NAMALWA (cell line): ENCODE measurements around the gene CELF2.

Experiments used
- DNase-seq: peaks from one replicate; pipeline ENCODE4 v3.0.0-alpha.2; 2015; ENCODE audit warnings: low spot score

CELF2 gene

GRCh38 chr10:11204351-11204942 lies 186.8 kb downstream of the CELF2 start:
- no peak for DNase-seq

- no peak for DNase-seq
These were observed 187.5 kb downstream of the CELF2 start for GRCh38 chr10:11205030-11205772.

DNA sequence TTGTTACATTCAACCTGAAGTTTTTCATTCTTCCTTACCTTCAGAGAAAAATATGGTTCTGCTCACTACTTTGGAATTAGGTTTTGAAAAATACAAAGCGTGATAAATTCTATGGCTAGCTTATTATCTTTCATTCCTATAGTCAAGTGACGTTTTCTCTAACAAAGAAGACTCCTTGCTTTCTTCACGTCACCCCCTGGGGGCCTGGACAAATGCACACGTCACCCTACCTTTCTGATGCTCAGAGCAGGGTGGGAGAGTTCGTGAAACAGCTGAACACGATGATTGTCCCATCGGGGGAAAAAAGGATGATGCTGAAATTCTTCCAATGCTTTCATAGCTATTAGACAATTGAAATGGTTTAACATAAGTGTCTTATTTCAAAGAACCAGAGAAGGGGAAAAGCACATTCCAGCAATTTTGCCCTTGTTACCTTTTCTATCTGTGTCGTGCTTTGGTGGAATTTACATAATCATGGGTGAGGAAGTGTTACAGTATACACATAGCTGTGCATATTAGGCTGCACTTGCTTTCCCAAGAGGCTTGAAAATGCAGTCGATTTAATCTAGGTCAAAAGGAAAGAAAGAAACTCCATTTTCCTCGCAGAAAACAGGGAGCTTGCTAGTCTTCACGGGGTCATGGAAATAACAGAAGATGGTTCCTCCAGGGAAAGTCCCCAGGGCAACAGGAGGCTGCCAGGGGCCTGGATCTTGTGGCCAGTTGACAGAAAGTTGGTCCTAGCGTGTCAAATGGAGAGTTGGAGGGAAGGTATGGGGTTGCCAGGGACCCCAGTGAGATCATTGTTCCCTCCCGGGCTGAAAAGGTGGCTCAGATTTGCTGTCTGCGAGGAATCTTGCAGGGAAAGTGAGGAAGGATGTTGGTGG lies 189.2 kb downstream of the CELF2 start:
- no peak for DNase-seq

DNA sequence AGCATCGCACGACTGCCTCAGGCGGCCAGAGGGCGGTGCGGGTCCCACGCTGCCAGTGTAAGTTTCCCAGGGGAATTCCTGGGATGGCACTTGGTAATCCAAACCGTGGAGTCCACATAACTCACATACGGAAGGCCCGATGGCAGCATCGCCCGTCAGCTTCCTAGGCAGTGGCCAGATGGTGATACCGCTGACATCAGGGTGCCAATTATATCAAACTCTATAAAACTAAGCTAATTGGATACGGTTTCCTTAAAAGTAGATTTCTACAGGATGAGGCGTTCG lies 189.8 kb downstream of the CELF2 start:
- DNase-seq: no peak

DNA sequence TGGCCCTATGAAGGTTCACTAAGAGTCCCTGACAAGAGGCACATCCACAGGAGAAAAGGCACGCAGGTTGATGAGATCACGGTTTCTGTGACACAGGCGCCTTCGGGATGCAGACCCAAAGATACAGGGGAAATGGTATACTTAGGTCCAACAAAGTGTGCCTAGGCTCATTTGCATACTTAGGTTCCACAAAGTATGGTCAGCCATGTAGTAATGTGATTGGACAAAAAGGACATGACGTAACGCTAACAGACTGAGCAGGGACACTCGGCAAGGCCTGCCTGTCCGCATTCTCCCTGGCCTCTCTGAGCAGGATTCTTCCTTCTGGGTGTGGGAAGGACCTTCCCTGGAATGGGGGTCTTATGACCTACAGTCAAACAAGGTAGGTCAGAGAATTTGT lies 190.6 kb downstream of the CELF2 start:
- DNase-seq: no peak

GRCh38 chr10:11208908-11209829 lies 191.5 kb downstream of the CELF2 start:
- peak; percentile 47 for DNase-seq

- peak; percentile 48 for DNase-seq
These were observed 192.1 kb downstream of the CELF2 start for GRCh38 chr10:11209830-11210181.

- DNase-seq: no peak
These were observed 192.7 kb downstream of the CELF2 start for GRCh38 chr10:11210211-11210922.

GRCh38 chr10:11212288-11213085 lies 194.8 kb downstream of the CELF2 start:
- no peak for DNase-seq

DNA sequence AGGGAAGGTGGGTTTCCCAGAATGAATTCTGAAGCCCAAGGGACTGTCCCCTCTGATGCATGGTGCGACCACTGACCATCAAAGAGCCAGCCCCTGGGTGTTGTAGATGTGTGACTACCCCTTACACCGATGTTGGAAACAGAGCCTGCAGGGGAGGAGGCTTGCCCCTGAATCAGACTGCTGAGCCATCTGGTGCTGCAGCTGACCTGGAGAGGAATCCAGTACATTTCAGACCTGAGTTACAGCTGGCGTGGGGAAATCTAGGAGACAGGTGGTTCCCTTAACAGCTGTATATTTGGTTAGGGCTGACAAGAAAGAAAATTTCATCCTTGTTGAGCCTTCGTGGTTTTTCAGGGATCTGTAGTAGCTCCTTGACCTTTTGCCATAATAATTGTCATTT lies 195.5 kb downstream of the CELF2 start:
- DNase-seq: no peak

DNA sequence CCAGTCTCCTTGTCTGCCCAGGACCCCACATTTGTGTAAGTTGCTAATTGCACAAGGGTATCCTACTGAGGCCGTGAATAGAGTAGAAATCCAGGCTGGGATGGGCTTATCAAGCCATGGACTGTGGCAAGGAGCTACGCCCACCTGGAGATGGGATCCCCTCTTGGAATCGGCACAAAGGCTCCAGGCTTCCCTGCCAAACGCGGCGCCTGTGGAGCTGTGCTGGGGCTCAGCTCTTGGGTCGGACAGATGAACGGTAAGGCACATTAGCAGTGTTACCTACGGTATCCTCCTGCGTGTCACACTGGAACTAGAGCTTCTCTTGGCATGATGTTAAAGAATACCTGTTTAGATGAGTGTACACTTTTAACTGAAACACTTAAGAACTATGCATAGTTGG lies 196.7 kb downstream of the CELF2 start:
- DNase-seq: no peak

DNA sequence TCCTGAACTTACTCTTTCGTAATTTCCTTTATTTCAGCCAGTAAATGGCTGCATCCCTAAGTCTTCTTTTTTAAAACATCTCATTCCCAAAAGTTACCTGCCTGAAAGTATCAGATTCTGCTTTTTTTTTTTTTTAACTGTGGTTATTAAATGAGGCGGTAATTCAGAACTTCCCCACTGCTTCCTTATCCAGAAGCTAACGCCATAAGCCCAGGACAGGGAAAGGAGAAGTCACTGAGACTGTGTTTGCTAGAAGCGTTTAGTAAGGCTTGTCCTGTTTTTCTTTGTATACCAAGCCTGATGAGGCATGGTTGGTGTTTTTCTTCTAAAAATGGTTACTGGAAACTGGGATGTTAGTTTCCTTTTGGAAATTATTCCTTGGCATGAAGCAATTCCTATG lies 197.8 kb downstream of the CELF2 start:
- DNase-seq: no peak

DNA sequence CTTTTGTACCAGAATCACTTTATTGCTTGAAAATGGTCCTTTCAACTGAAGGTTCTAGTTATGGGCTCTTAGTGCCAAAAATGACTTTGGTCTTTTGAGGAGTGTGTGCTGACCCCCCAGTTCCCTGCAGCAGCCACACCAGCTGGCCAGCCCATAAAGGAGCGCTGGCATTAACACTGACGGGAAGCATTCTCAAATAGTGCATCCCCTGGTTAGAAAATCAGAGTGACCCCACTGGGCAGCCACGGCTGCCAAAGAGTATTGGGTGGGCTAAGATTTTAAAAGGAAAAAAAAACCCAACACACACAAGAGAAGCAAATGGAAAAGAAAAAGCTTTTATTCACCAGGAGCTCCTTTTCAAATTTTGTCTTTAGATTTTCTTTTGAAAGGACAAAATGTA lies 199.8 kb downstream of the CELF2 start:
- DNase-seq: no peak

GRCh38 chr10:11218395-11218794 lies 200.7 kb downstream of the CELF2 start:
- DNase-seq: no peak

GRCh38 chr10:11219431-11219830 lies 201.8 kb downstream of the CELF2 start:
- no peak for DNase-seq

- no peak for DNase-seq
These were observed 205.4 kb downstream of the CELF2 start for GRCh38 chr10:11223081-11223480.

GRCh38 chr10:11223507-11224140 lies 206.0 kb downstream of the CELF2 start:
- no peak for DNase-seq

- no peak for DNase-seq
These were observed 206.6 kb downstream of the CELF2 start for GRCh38 chr10:11224321-11224720.

- DNase-seq: no peak
These were observed 207.2 kb downstream of the CELF2 start for GRCh38 chr10:11224792-11225416.

DNA sequence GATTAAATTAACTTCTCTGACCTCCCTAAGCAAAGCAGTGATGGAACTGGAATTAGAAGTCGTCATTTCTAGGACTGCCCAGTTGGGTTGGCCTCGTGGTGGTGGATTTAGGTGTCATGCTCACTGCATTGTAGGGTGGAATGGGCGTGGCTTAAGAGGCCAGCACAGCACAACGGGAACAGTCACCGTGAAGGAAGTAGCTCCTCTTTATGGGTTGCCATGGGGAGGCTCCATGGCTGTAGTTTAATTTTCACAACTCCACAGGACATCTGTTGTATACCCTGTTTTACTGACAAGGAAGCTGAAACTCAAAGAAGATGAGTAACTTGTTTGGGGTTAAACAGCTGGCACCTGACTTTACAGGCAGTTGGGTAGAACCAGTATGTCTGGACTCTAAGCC lies 208.3 kb downstream of the CELF2 start:
- peak; percentile 61 for DNase-seq
